ENCODE results near the gene NCAM2. TPM values are rescaled to one million over a fixed set of nuclear protein-coding genes. Genes with fewer than 3 reads are reported as not detected.
"Not testable (repeated sequence)": the region's sequence is repeated elsewhere in the genome, so short reads cannot be mapped to it uniquely, and the experiment has no call there.

Gene NCAM2
- total RNA-seq, 2 experiments from 2014 or later = not detected

GRCh38 chr21:21402187-21402586, 404.0 kb downstream of the NCAM2 start:
- H3K4me1 Mint-ChIP-seq (ENCODE audit: low read depth); H3K36me3 Mint-ChIP-seq (ENCODE audit: low read depth); CTCF ChIA-PET; intact Hi-C loops (cut with micrococcal nuclease); H3K4me3 Mint-ChIP-seq; DNase-seq; H3K27ac Mint-ChIP-seq; H3K27me3 Mint-ChIP-seq (ENCODE audit: low read depth): not testable (repeated sequence)
- peaks cover 11% of the 10 kb centered on the region for H3K9me3 Mint-ChIP-seq

GRCh38 chr21:21404261-21404660, 406.1 kb downstream of the NCAM2 start:
- intact Hi-C loops (cut with micrococcal nuclease); H3K27me3 Mint-ChIP-seq (ENCODE audit: low read depth); DNase-seq; H3K27ac Mint-ChIP-seq; H3K36me3 Mint-ChIP-seq (ENCODE audit: low read depth); H3K4me1 Mint-ChIP-seq (ENCODE audit: low read depth); H3K4me3 Mint-ChIP-seq; H3K9me3 Mint-ChIP-seq; CTCF ChIA-PET: not testable (repeated sequence)

- no peak overlapping the region for H3K27ac Mint-ChIP-seq
- CTCF ChIA-PET = no interaction called here
These were observed 408.7 kb downstream of the NCAM2 start for GRCh38 chr21:21406921-21407320.

GRCh38 chr21:21412096-21412495, 413.9 kb downstream of the NCAM2 start:
- intact Hi-C loops (cut with micrococcal nuclease) = no loop called here

More at GRCh38 chr21:21406921-21407320, 408.7 kb downstream of the NCAM2 start:
- no peak for DNase-seq
- Mint-ChIP-seq H3K4me3 (no peak overlapping the region), H3K4me1 (ENCODE audit: low read depth) (no peaks in the 10 kb centered on the region), H3K27me3 (ENCODE audit: low read depth) (no peaks in the 10 kb centered on the region), H3K36me3 (ENCODE audit: low read depth) (no peaks in the 10 kb centered on the region), H3K9me3 (peaks cover 7% of the 10 kb centered on the region)
- intact Hi-C loops (cut with micrococcal nuclease) = no loop called here

GRCh38 chr21:21415741-21416140, 417.5 kb downstream of the NCAM2 start:
- H3K4me3 Mint-ChIP-seq = no peak overlapping the region
- no peaks in the 10 kb centered on the region for H3K36me3 Mint-ChIP-seq (ENCODE audit: low read depth)
- no peaks in the 10 kb centered on the region for H3K27me3 Mint-ChIP-seq (ENCODE audit: low read depth)
- intact Hi-C loops (cut with micrococcal nuclease) = no loop called here
- H3K27ac Mint-ChIP-seq = no peak overlapping the region
- H3K4me1 Mint-ChIP-seq (ENCODE audit: low read depth) = no peaks in the 10 kb centered on the region
- H3K9me3 Mint-ChIP-seq = peaks cover 3% of the 10 kb centered on the region
- CTCF ChIA-PET = no interaction called here
- DNase-seq = no peak

More at GRCh38 chr21:21412096-21412495, 413.9 kb downstream of the NCAM2 start:
- Mint-ChIP-seq H3K27me3 (ENCODE audit: low read depth) (no peaks in the 10 kb centered on the region), H3K27ac (no peak overlapping the region), H3K4me1 (ENCODE audit: low read depth) (no peaks in the 10 kb centered on the region), H3K9me3 (no peaks in the 10 kb centered on the region), H3K36me3 (ENCODE audit: low read depth) (no peaks in the 10 kb centered on the region), H3K4me3 (no peak overlapping the region)
- DNase-seq = no peak
- CTCF ChIA-PET = no interaction called here

- Mint-ChIP-seq H3K27me3 (ENCODE audit: low read depth) (no peaks in the 10 kb centered on the region), H3K36me3 (ENCODE audit: low read depth) (no peaks in the 10 kb centered on the region), H3K27ac (no peak overlapping the region), H3K9me3 (peaks cover 2% of the 10 kb centered on the region), H3K4me3 (no peak overlapping the region), H3K4me1 (ENCODE audit: low read depth) (no peaks in the 10 kb centered on the region)
- no peak for DNase-seq
- intact Hi-C loops (cut with micrococcal nuclease) = no loop called here
- CTCF ChIA-PET = no interaction called here
These were observed 436.7 kb downstream of the NCAM2 start for GRCh38 chr21:21434944-21435343.

- Mint-ChIP-seq H3K4me1 (ENCODE audit: low read depth) (no peaks in the 10 kb centered on the region), H3K4me3 (no peak overlapping the region), H3K9me3 (peaks cover 2% of the 10 kb centered on the region), H3K27me3 (ENCODE audit: low read depth) (no peaks in the 10 kb centered on the region), H3K27ac (no peak overlapping the region), H3K36me3 (ENCODE audit: low read depth) (no peaks in the 10 kb centered on the region)
- intact Hi-C loops (cut with micrococcal nuclease) = no loop called here
- no peak for DNase-seq
- CTCF ChIA-PET = no interaction called here
These were observed 437.9 kb downstream of the NCAM2 start for GRCh38 chr21:21436012-21436534.

- H3K4me1 Mint-ChIP-seq (ENCODE audit: low read depth) = no peaks in the 10 kb centered on the region
- no peaks in the 10 kb centered on the region for H3K27me3 Mint-ChIP-seq (ENCODE audit: low read depth)
- CTCF ChIA-PET = no interaction called here
- intact Hi-C loops (cut with micrococcal nuclease) = no loop called here
- H3K27ac Mint-ChIP-seq = no peak overlapping the region
- no peak overlapping the region for H3K4me3 Mint-ChIP-seq
- H3K9me3 Mint-ChIP-seq = peaks cover 7% of the 10 kb centered on the region
- H3K36me3 Mint-ChIP-seq (ENCODE audit: low read depth) = no peaks in the 10 kb centered on the region
- no peak for DNase-seq
These were observed 441.6 kb downstream of the NCAM2 start for GRCh38 chr21:21439761-21440160.

- no peak overlapping the region for H3K4me3 Mint-ChIP-seq
- no peaks in the 10 kb centered on the region for H3K4me1 Mint-ChIP-seq (ENCODE audit: low read depth)
- DNase-seq = no peak
- no peaks in the 10 kb centered on the region for H3K27me3 Mint-ChIP-seq (ENCODE audit: low read depth)
- CTCF ChIA-PET = no interaction called here
- peaks cover 5% of the 10 kb centered on the region for H3K9me3 Mint-ChIP-seq
- H3K36me3 Mint-ChIP-seq (ENCODE audit: low read depth) = no peaks in the 10 kb centered on the region
- intact Hi-C loops (cut with micrococcal nuclease) = no loop called here
- no peak overlapping the region for H3K27ac Mint-ChIP-seq
These were observed 458.9 kb downstream of the NCAM2 start for GRCh38 chr21:21457077-21457476.

GRCh38 chr21:21458124-21458631, 460.0 kb downstream of the NCAM2 start:
- H3K27ac Mint-ChIP-seq = no peak overlapping the region
- CTCF ChIA-PET = no interaction called here
- DNase-seq = no peak

GRCh38 chr21:21460979-21461378, 462.8 kb downstream of the NCAM2 start:
- no peaks in the 10 kb centered on the region for H3K36me3 Mint-ChIP-seq (ENCODE audit: low read depth)
- intact Hi-C loops (cut with micrococcal nuclease) = no loop called here
- H3K27ac Mint-ChIP-seq = no peak overlapping the region
- CTCF ChIA-PET = no interaction called here
- no peak for DNase-seq
- no peaks in the 10 kb centered on the region for H3K27me3 Mint-ChIP-seq (ENCODE audit: low read depth)
- no peaks in the 10 kb centered on the region for H3K4me1 Mint-ChIP-seq (ENCODE audit: low read depth)
- H3K4me3 Mint-ChIP-seq = no peak overlapping the region
- peaks cover 5% of the 10 kb centered on the region for H3K9me3 Mint-ChIP-seq

More at GRCh38 chr21:21458124-21458631, 460.0 kb downstream of the NCAM2 start:
- H3K4me3 Mint-ChIP-seq = no peak overlapping the region
- intact Hi-C loops (cut with micrococcal nuclease) = no loop called here
- H3K36me3 Mint-ChIP-seq (ENCODE audit: low read depth) = no peaks in the 10 kb centered on the region
- H3K4me1 Mint-ChIP-seq (ENCODE audit: low read depth) = no peaks in the 10 kb centered on the region
- no peaks in the 10 kb centered on the region for H3K27me3 Mint-ChIP-seq (ENCODE audit: low read depth)
- peaks cover 5% of the 10 kb centered on the region for H3K9me3 Mint-ChIP-seq

GRCh38 chr21:21463456-21463855, 465.2 kb downstream of the NCAM2 start:
- H3K27me3 Mint-ChIP-seq (ENCODE audit: low read depth) = no peaks in the 10 kb centered on the region
- H3K36me3 Mint-ChIP-seq (ENCODE audit: low read depth) = no peaks in the 10 kb centered on the region
- H3K9me3 Mint-ChIP-seq = no peaks in the 10 kb centered on the region
- H3K4me3 Mint-ChIP-seq = no peak overlapping the region
- no peaks in the 10 kb centered on the region for H3K4me1 Mint-ChIP-seq (ENCODE audit: low read depth)
- intact Hi-C loops (cut with micrococcal nuclease) = no loop called here
- H3K27ac Mint-ChIP-seq = no peak overlapping the region
- no peak for DNase-seq
- CTCF ChIA-PET = no interaction called here

- Mint-ChIP-seq H3K27me3 (ENCODE audit: low read depth) (no peaks in the 10 kb centered on the region), H3K4me3 (no peak overlapping the region), H3K9me3 (no peaks in the 10 kb centered on the region), H3K4me1 (ENCODE audit: low read depth) (no peaks in the 10 kb centered on the region), H3K27ac (no peak overlapping the region), H3K36me3 (ENCODE audit: low read depth) (no peaks in the 10 kb centered on the region)
- no peak for DNase-seq
- CTCF ChIA-PET = no interaction called here
- intact Hi-C loops (cut with micrococcal nuclease) = no loop called here
These were observed 466.5 kb downstream of the NCAM2 start for GRCh38 chr21:21464684-21465083.
